NCI-H2196 (cell line): ENCODE data around the gene VASP.
"Not testable (repeated sequence)": the region's sequence is repeated elsewhere in the genome, so short reads cannot be mapped to it uniquely, and the experiment has no call there.

Experiments
- DNase-seq: peaks from one replicate; lab custom pipeline; 2025; ENCODE audit not compliant: unreplicated experiment; lab: John Stamatoyannopoulos, UW

VASP gene

DNA sequence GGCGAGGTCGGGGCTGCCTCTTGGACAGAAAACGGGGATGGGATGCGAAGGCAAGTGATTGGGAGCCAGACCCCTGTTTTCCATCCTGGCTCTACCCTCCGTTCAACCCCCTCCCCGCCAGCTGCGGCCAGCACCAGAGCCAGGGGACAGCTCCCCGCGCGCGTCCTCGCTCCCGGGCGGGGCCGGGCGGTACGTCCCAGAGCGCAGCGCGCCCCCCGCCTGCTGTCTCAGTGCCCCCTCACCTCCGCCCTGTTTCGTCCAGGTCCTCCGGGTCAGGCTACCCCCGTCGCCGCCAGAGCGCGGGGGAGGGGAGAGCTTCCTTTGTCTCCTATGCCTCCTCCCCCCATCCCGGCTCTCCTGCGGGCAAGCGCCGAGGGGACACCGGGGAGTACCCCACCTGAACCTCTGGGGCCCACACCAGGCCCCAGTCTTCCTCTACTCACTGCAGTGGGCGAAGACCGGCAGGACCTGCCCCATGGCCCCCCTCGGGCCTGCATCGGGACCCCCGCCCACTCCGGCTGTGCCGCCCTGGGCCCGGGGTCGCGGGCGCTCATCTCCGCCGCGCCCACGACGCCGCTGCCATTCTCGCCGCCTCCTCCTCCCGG, 10.8 kb upstream of the VASP start:
- DNase-seq = no peak

GRCh38 chr19:45497791-45498190, 9.5 kb upstream of the VASP start:
- DNase-seq = no peak

DNA sequence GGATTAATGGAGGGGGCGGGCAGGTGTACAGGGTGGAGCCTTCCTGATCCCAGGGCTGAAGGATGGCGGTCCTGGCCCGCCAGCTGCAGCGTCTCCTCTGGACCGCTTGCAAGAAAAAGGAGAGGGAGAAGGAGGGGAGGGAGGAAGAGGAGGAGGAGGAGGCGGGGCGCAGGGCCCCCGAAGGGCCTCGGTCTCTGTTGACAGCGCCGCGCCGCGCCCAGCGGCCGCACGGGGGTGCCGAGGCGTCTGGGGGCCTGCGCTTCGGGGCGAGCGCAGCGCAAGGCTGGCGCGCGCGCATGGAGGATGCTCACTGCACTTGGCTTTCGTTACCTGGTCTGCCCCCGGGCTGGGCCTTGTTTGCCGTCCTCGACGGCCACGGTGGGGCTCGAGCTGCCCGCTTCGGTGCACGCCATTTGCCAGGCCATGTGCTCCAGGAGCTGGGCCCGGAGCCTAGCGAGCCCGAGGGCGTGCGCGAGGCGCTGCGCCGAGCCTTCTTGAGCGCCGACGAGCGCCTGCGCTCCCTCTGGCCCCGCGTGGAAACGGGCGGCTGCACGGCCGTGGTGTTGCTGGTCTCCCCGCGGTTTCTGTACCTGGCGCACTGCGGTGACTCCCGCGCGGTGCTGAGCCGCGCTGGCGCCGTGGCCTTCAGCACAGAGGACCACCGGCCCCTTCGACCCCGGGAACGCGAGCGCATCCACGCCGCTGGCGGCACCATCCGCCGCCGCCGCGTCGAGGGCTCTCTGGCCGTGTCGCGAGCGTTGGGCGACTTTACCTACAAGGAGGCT, 8.7 kb upstream of the VASP start, which contains the start of gene PPM1N:
PPM1N (plus strand) TSS at position 33 of the 785 bp plus-strand sequence; CDS start at position 63, 30 bp downstream.
- DNase-seq = no peak

DNA sequence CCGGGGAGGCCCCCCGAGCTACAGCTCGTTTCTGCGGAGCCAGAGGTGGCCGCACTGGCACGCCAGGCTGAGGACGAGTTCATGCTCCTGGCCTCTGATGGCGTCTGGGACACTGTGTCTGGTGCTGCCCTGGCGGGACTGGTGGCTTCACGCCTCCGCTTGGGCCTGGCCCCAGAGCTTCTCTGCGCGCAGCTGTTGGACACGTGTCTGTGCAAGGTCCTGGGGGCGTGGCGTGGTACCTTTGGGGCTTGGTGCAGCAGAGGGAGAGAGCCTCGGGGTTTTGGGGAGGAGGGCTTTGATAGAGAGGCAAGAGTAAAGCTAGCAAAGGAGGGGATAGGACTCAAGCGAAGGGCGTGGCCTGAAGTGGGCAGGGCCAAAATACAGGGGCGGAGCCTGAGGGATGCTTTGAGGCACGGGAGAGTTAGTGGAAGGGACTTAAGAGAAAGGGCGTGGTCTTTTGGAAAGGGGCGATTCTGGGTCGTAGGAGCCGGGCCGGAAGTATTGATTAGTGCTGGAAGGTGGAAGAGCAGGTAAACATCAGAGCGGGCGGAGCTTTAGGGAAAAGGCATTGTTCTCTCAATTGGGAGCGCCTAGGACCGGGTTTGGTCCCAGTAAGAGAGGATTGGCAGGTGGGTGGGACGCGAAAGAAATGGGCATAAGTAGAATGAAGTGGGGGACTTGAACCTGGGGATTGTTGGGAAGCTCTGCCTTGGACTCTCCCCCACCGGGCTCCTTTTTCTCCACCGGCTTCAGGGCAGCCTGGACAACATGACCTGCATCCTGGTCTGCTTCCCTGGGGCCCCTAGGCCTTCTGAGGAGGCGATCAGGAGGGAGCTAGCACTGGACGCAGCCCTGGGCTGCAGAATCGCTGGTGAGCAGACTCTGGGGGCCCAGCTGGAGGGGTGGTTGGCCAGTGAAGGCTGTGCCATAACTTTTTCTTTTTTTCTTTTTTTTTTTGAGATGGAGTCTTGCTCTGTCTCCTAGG, 7.8 kb upstream of the VASP start:
- peak; percentile 19 for DNase-seq

GRCh38 chr19:45500918-45501729, 6.2 kb upstream of the VASP start:
- DNase-seq = no peak

GRCh38 chr19:45501730-45502014, 5.6 kb upstream of the VASP start:
- no peak for DNase-seq

DNA sequence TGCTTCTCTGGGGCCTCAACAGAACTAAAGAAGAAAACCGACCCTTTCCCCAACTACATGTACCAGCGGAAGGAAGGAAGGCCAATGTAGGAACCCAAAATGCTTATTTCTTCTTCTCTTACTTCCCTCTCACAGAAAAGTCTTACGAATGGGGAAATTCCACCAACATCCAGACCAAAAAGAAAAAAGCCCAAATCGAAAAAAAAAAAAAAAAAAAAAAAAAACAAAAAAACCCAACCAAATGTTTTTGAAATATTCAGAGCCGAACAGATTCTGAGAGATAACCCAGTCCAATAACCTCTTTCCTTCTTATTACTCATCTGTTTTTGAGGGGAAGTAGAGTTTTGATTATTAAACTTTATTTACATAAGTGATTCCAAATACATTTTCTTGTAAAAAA, 5.2 kb upstream of the VASP start:
- DNase-seq = no peak

DNA sequence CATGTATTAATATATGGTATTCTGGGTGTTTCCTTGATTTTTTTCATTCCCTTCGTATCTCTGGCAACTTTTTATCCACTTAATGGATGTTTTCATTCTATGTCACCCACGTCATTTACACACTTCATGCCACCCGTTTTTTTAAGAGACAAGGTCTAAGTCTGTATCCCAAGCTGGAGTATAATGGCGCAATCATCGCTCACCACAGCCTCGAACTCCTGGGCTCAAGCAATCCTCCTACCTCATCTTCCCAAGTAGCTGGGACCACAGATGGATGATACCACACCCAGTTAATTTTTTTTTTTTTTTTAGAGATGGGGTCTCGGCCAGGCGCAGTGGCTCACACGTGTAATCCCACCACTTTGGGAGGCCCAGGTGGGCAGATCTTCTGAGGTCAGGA, 3.4 kb upstream of the VASP start:
- no peak for DNase-seq

GRCh38 chr19:45505151-45505995, 1.9 kb upstream of the VASP start:
- DNase-seq = no peak

DNA sequence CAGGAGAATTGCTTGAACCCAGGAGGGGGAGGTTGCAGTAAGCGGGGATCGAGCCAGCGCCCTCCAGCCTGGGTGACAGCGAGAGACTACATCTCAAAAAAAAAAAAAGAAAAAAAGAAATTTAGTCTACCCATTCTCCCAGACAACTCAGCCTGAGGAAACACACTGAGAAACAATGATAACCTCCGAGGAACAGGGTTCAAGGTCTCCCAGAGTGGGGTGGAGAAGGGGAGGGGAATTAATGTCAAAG, 1.4 kb upstream of the VASP start:
- no peak for DNase-seq

DNA sequence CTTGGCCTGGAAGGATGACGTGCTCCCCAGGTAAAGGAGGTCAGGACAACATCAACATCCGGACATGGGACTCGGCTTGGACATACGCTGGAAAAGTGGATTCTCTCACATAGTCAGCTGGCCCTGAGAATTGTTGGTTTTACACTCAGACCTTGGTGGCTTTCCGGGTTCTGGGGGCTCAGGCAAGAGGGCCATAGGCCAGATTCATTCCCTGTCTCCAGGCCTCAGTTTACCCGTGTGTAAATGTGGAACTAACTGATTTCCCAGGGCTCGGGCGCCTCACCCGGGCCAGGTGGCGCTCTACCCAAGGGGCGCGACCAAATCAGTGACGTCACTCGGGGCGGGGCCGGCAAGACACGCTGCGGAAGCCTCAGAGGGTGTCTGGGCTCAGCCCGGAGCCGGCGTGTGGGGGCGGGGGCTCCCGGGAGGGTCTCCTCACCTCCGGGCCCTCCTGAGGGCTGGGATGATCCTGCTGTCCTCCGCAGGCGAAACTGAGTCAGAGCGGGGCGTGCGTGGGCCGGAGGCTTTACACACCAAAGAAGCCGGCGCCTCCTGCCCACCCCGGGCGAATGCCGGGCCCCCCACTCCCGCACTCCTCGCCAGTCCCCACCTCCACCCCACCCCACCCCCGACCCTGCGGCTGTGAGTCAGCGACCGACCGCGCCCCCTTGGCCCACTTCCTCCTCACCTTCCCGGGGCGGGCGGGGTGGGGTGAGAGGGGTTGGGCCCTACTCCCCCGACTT, 862 bp upstream of the VASP start:
- peak; percentile 93 for DNase-seq

GRCh38 chr19:45507872-45508416, 665 bp downstream of the VASP start:
- peak; percentile 33 for DNase-seq

GRCh38 chr19:45508417-45508860, 1.2 kb downstream of the VASP start:
- DNase-seq = peak; percentile 55

DNA sequence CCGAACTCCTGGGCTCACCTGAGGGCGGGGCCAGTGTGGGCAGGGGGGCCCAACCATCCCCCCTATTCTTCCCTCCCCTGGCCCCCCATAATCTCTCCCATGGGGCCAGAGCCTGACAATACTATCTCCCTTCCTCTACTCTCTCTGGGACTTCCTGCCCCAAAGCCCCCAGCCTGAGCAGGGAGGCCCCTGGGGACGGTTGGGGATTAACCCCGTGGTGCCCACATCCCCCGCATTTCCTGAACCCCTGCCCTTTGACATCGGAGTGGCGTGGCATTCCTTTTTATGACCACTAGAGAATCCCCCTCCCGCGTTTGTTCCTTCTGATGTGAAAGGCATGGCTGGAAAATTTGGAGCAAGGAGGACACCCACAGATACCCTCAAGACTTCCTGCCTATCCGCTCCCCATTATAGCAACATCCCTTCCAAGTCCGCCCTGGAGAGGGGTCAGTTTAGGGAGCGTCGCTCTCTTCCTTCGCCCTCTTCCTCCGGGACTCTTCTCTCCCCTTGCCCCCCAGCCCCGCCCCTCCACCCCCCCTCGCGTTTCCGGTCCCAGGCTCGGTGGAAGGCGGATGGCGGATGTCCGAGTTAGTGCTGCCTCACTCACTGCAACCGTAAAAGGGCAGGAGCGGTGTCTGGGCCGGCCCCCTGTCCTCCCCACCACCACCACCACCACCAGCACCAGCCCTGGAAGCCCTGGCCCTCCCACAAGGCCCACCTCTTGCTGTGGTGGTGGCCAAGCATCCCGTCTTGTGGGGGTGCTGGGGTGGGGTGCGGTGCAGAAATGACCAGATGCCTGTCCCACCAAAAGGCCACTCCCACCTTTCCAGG, 1.8 kb downstream of the VASP start:
- peak; percentile 70 for DNase-seq

DNA sequence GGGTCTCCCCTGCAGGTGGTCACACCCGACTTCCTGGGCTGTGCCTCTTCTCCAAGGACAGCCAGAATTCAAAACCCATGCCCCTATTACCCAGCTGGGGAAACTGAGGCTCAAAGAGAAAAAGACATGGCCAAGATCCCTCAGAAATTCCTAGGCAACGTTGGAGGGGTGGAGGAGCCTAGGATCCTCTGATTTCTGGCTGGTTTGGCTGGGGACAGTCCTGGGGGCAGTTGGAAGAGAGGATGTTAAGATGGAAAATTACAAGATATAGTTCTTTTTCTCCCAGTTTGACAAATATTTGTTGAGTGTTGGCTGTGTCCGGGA, 2.4 kb downstream of the VASP start:
- no peak for DNase-seq

- DNase-seq = not testable (repeated sequence)
Observed at GRCh38 chr19:45510352-45510751, 3.1 kb downstream of the VASP start.

DNA sequence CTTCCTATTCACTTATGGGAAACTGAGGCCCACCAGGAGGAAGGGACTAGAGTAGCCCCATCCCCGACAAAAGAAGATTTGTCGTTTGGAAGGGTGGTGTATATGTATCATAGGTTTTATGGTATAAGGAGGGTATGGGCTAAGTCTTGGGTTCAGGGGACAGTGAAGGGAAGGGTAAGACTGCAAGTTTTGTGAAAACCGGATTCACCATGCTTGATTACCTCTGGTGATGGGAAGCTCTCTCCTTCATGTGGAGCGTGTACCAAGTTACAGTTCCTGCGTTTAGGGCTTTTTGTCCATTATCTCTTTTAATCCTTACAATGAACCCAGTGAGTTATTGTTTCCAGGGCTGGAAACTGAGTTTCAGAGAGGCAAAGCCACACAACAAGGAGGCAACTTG, 3.8 kb downstream of the VASP start:
- no peak for DNase-seq

- no peak for DNase-seq
Observed at GRCh38 chr19:45512881-45513483, 5.7 kb downstream of the VASP start.
